Measurements from ENCODE around the gene PSMB2.
"Not testable (repeated sequence)": the region's sequence is repeated elsewhere in the genome, so short reads cannot be mapped to it uniquely, and the experiment has no call there.

The PSMB2 gene

GRCh38 chr1:35641233-35641866, at the start of gene PSMB2:
Gene PSMB2, minus strand, starts transcription at chr1:35641526. Its CDS starts 94 bp downstream, at chr1:35641432.
- peak; percentile 96 for DNase-seq

- no peak for DNase-seq
Measured at GRCh38 chr1:35691080-35691479, 49.8 kb upstream of the PSMB2 start.

- DNase-seq = not testable (repeated sequence)
Measured at GRCh38 chr1:35690103-35690502, 48.8 kb upstream of the PSMB2 start.

GRCh38 chr1:35688161-35688560, 46.8 kb upstream of the PSMB2 start:
- DNase-seq = no peak

- no peak for DNase-seq
Measured at GRCh38 chr1:35683012-35683411, 41.7 kb upstream of the PSMB2 start.

- no peak for DNase-seq
Measured at GRCh38 chr1:35680271-35680670, 38.9 kb upstream of the PSMB2 start.

- DNase-seq = no peak
Measured at GRCh38 chr1:35675773-35676172, 34.4 kb upstream of the PSMB2 start.

- no peak for DNase-seq
Measured at GRCh38 chr1:35674111-35674510, 32.8 kb upstream of the PSMB2 start.

- DNase-seq = no peak
Measured at GRCh38 chr1:35672116-35672515, 30.8 kb upstream of the PSMB2 start.

- no peak for DNase-seq
Measured at GRCh38 chr1:35668506-35668905, 27.2 kb upstream of the PSMB2 start.

- no peak for DNase-seq
Measured at GRCh38 chr1:35666916-35667315, 25.6 kb upstream of the PSMB2 start.

- DNase-seq = no peak
Measured at GRCh38 chr1:35666216-35666615, 24.9 kb upstream of the PSMB2 start.

- DNase-seq = no peak
Measured at GRCh38 chr1:35663434-35663833, 22.1 kb upstream of the PSMB2 start.

GRCh38 chr1:35661474-35661795, 20.1 kb upstream of the PSMB2 start:
- DNase-seq = no peak

- DNase-seq = no peak
Measured at GRCh38 chr1:35660581-35661473, 19.5 kb upstream of the PSMB2 start.

- DNase-seq = no peak
Measured at GRCh38 chr1:35659589-35659988, 18.3 kb upstream of the PSMB2 start.

- DNase-seq = no peak
Measured at GRCh38 chr1:35657851-35658250, 16.5 kb upstream of the PSMB2 start.

GRCh38 chr1:35656863-35657232, 15.5 kb upstream of the PSMB2 start:
- DNase-seq = no peak

- DNase-seq = no peak
Measured at GRCh38 chr1:35656148-35656862, 15.0 kb upstream of the PSMB2 start.

- DNase-seq = no peak
Measured at GRCh38 chr1:35655196-35655595, 13.9 kb upstream of the PSMB2 start.

- DNase-seq = no peak
Measured at GRCh38 chr1:35650416-35650815, 9.1 kb upstream of the PSMB2 start.

GRCh38 chr1:35646043-35646442, 4.7 kb upstream of the PSMB2 start:
- no peak for DNase-seq

- DNase-seq = no peak
Measured at GRCh38 chr1:35644204-35644603, 2.9 kb upstream of the PSMB2 start.

GRCh38 chr1:35642471-35642955, 1.2 kb upstream of the PSMB2 start:
- DNase-seq = no peak
